HCT116 (cell line): ENCODE results near the gene PPIL4. TPM values are rescaled to one million over a fixed set of nuclear protein-coding genes. Genes with fewer than 3 reads are reported as not detected.

Experiments
- ATAC-seq: fragments of 200-7000 bp; cut with Tn5 transposase; 2 replicates; pipeline ENCODE4 v1.9.1; 2020; ENCODE audit warnings: mild to moderate bottlenecking, moderate library complexity
- BruUV-seq: library from RNA; stranded (reverse); fragments of 400-500 nt; replicated peaks from 2 replicates; lab custom pipeline; 2021; lab: Mats Ljungman, UMichigan
- CTCF ChIA-PET: fragments of 300-600 bp; sonication (Branson Sonifier 250); formaldehyde crosslinking; loops from one replicate; lab custom pipeline; 2021; ENCODE audit warnings: antibody characterized with exemption; lab: Charles Lee
- POLR2A ChIA-PET: fragments of 300-600, 350-600 bp; sonication (Branson Sonifier 250); formaldehyde crosslinking; loops from one replicate; lab custom pipeline; 2021; ENCODE audit warnings: antibody characterized with exemption; lab: Charles Lee
- RAD21 ChIA-PET, 2 experiments: fragments of 300-600 bp; sonication (Branson Sonifier 250); formaldehyde crosslinking; loops; one replicate each; lab custom pipeline; 2023; ENCODE audit warnings: low total read pairs in 2 of 2; ENCODE audit not compliant: uncharacterized antibody in 2 of 2, unreplicated experiment in 2 of 2, low non-redundant PET in 1 of 2; lab: Charles Lee
- DNase-seq: peaks from one replicate; pipeline ENCODE4 v3.0.0-alpha.2; 2010; ENCODE audit warnings: low read depth, low spot score
- H2AFZ ChIP-seq: fragments of 200-600 bp; shearing (Covaris generic), sonication (generic); 2 replicates; pipeline ENCODE4 v1.6.1; 2017; ENCODE audit warnings: low read depth, mixed run types, mixed read lengths, antibody characterized with exemption, low read length; ENCODE audit not compliant: poor library complexity, severe bottlenecking
- H3K27ac ChIP-seq: 2 replicates; pipeline ENCODE4 v1.5.1; 2012; ENCODE audit warnings: low read depth, low read length
- H3K27me3 ChIP-seq: fragments of 200-600 bp; sonication (generic); 2 replicates; pipeline ENCODE4 v1.6.1; 2016; ENCODE audit warnings: mixed run types, low read length, mixed read lengths; ENCODE audit not compliant: insufficient read depth
- H3K36me3 ChIP-seq, 2 experiments: fragments of 200-500 bp in 1 of 2; fragments of 200-600 bp in 1 of 2; sonication (Bioruptor generic) in 1 of 2; sonication (generic) in 1 of 2; 2 replicates each; pipeline versions ENCODE4 v1.5.1 to v1.6.1; 2014 to 2016; ENCODE audit warnings: low read length in 2 of 2, inconsistent platforms in 1 of 2, mixed read lengths in 1 of 2, mixed run types in 1 of 2; ENCODE audit not compliant: insufficient read depth in 2 of 2, control insufficient read depth in 1 of 2
- H3K4me1 ChIP-seq, 2 experiments: fragments of 200-600 bp in 1 of 2; sonication (generic) in 1 of 2; 2 replicates each; pipeline versions ENCODE4 v1.5.1 to v1.6.1; 2012 to 2017; ENCODE audit warnings: low read length in 2 of 2, inconsistent platforms in 1 of 2, mild to moderate bottlenecking in 1 of 2, mixed read lengths in 1 of 2, mixed run types in 1 of 2, moderate library complexity in 1 of 2; ENCODE audit not compliant: insufficient read depth in 2 of 2, control insufficient read depth in 1 of 2
- H3K4me2 ChIP-seq: fragments of 200-600 bp; sonication (generic); 2 replicates; pipeline ENCODE4 v1.6.1; 2017; ENCODE audit warnings: mixed run types, low read length, mixed read lengths
- H3K4me3 ChIP-seq, 2 experiments: fragments of 200-600 bp in 1 of 2; sonication (generic) in 1 of 2; replicated peaks in 1 of 2; 2 replicates each; pipeline ENCODE4 v1.5.1; 2011 to 2016; ENCODE audit warnings: low read length in 2 of 2, control low read depth in 1 of 2, low read depth in 1 of 2, mild to moderate bottlenecking in 1 of 2, mixed read lengths in 1 of 2, mixed run types in 1 of 2
- H3K79me2 ChIP-seq: fragments of 200-600 bp; sonication (generic); 2 replicates; pipeline ENCODE4 v1.6.1; 2017; ENCODE audit warnings: mild to moderate bottlenecking, mixed run types, low read length, moderate library complexity, mixed read lengths; ENCODE audit not compliant: insufficient read depth
- H3K9ac ChIP-seq: fragments of 200-600 bp; sonication (generic); 2 replicates; pipeline ENCODE4 v1.6.1; 2016; ENCODE audit warnings: low read length, mixed read lengths
- H3K9me2 ChIP-seq: fragments of 200-600 bp; sonication (generic), shearing (Covaris generic); 2 replicates; pipeline ENCODE4 v1.6.1; 2017; ENCODE audit warnings: mixed run types, mild to moderate bottlenecking, moderate library complexity; ENCODE audit not compliant: insufficient read depth
- H3K9me3 ChIP-seq, 2 experiments: fragments of 200-500 bp in 1 of 2; fragments of 200-600 bp in 1 of 2; sonication (Bioruptor generic) in 1 of 2; sonication (generic) in 1 of 2; 2 replicates each; pipeline ENCODE4 v1.6.1; 2014 to 2017; ENCODE audit warnings: low read length in 2 of 2, mixed read lengths in 2 of 2, inconsistent platforms in 1 of 2, low read depth in 1 of 2, mild to moderate bottlenecking in 1 of 2, mixed run types in 1 of 2, moderate library complexity in 1 of 2; ENCODE audit not compliant: control insufficient read depth in 1 of 2, insufficient read depth in 1 of 2
- H4K20me1 ChIP-seq: fragments of 200-600 bp; sonication (generic), shearing (Covaris generic); 2 replicates; pipeline ENCODE4 v1.6.1; 2017; ENCODE audit warnings: mixed run types, mild to moderate bottlenecking, moderate library complexity; ENCODE audit not compliant: insufficient read depth
- EGR1 ChIP-seq: IDR thresholded peaks from 2 replicates; pipeline ENCODE4 v1.6.1; 2012; ENCODE audit warnings: low read depth
- ELF1 ChIP-seq: IDR thresholded peaks from 2 replicates; pipeline ENCODE4 v1.6.1; 2012; ENCODE audit warnings: low read depth, borderline replicate concordance
- EZH2 ChIP-seq: fragments of 200-600 bp; sonication (generic); IDR thresholded peaks from 2 replicates; pipeline ENCODE4 v1.6.1; 2017; ENCODE audit warnings: antibody characterized with exemption, mixed run types
- FOSL1 ChIP-seq: IDR thresholded peaks from 2 replicates; pipeline ENCODE4 v1.6.1; 2012; ENCODE audit warnings: low read depth
- JUND ChIP-seq: IDR thresholded peaks from 2 replicates; pipeline ENCODE4 v1.6.1; 2012
- RAD21 ChIP-seq: IDR thresholded peaks from 2 replicates; pipeline ENCODE4 v1.6.1; 2012; ENCODE audit warnings: low read depth, mild to moderate bottlenecking
- SIN3A ChIP-seq: IDR thresholded peaks from 2 replicates; pipeline ENCODE4 v1.6.1; 2012; ENCODE audit warnings: low read depth
- SRF ChIP-seq: IDR thresholded peaks from 2 replicates; pipeline ENCODE4 v1.6.1; 2012; ENCODE audit warnings: low read depth
- YY1 ChIP-seq: IDR thresholded peaks from 2 replicates; pipeline ENCODE4 v1.6.1; 2011; ENCODE audit warnings: low read length, low read depth, moderate library complexity, mild to moderate bottlenecking; ENCODE audit not compliant: insufficient replicate concordance; ENCODE audit errors: extremely low read depth
- ZFX ChIP-seq: fragments of 450-650 bp; IDR thresholded peaks from 2 replicates; pipeline ENCODE4 v1.6.1; 2017
- intact Hi-C: fragments of 100-400 bp; cut with micrococcal nuclease; formaldehyde crosslinking; loops from 2 replicates; pipeline ENCODE4 v1.10.0; 2022
- total RNA-seq: library from RNA; stranded (reverse); gene quantifications from one replicate; pipeline ENCODE4 v1.2.1, GENCODE V29; 2021; ENCODE audit not compliant: unreplicated experiment
- TF ChIP-seq, protein P1 (sequence below): IDR thresholded peaks from 2 replicates; pipeline ENCODE4 v1.6.1; 2011; ENCODE audit warnings: mild to moderate bottlenecking, low read length, moderate library complexity; ENCODE audit not compliant: insufficient replicate concordance; ENCODE audit errors: extremely low read depth
- TF ChIP-seq, protein P2 (sequence below): IDR thresholded peaks from 2 replicates; pipeline ENCODE4 v1.6.1; 2012
- TF ChIP-seq, protein P3 (sequence below), 3 experiments: fragments of 200-600 bp in 1 of 3; sonication (generic) in 1 of 3; IDR thresholded peaks in 2 of 3; conservative IDR thresholded peaks in 1 of 3; 2 replicates each; pipeline ENCODE4 v1.5.1; 2012 to 2017; ENCODE audit warnings: low read depth in 2 of 3, low read length in 2 of 3, antibody characterized with exemption in 1 of 3, borderline replicate concordance in 1 of 3, control low read depth in 1 of 3, mild to moderate bottlenecking in 1 of 3, mixed read lengths in 1 of 3, mixed run types in 1 of 3, moderate library complexity in 1 of 3; ENCODE audit not compliant: insufficient read depth in 1 of 3

The PPIL4 gene
- total RNA-seq, 1 experiment from 2014 or later, result 31.0 TPM

DNA sequence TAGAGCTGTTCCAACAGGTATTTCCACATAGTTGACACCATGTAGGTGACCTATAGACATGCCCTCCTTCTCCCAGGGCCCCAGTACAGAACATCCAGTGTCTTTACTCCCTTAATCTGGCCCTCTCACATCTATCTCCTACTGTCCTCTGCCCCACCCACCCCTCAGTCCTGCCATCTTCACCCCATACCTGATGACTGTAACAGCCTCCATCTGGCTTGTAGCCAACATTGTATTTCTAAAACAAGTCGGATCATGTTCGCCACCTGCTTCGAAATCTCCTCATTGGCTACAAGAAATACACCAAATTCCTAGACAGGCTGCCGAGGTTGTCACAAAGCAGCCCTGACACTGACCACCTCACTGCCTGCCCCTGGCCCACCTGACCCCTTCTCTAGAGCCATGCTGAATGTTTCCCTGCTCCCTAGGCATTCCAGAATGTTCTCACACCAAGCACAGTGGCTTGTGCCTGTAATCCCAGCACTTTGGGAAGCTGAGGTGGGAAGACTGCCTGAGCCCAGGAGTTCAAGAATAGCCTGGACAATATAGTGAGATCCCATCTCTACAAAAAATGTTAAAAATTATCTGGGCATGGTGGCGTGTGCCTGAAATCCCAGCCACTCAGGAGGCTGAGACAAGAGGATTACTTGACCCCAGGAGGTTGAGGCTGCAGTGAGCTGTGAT, 67.1 kb downstream of the PPIL4 start:
- H3K27me3 ChIP-seq, result no peaks in the 10 kb centered on the region
- no peak overlapping the region for H3K9ac ChIP-seq
- H3K36me3 ChIP-seq, result no peaks in the 10 kb centered on the region
- DNase-seq, result no peak
- RAD21 ChIA-PET, result no interaction called here
- H3K9me3 ChIP-seq, result no peaks in the 10 kb centered on the region
- H3K27ac ChIP-seq, result no peak overlapping the region
- no peaks in the 10 kb centered on the region for H3K79me2 ChIP-seq
- peaks cover 0 to 6% of the 10 kb centered on the region in 2 experiments; a peak in 2 of 4 replicates for H3K4me1 ChIP-seq
- BruUV-seq, result no TSS peak
- H3K4me3 ChIP-seq, result no peak overlapping the region
- ATAC-seq, result no peak
- CTCF ChIA-PET, result interaction anchor here (1.3 kb wide), 1 partner anchor 450 kb away, joined by 3 read pairs; no protein-coding TSS in a partner anchor
- no peak overlapping the region for H2AFZ ChIP-seq
- no peak overlapping the region for H3K4me2 ChIP-seq
- H4K20me1 ChIP-seq, result no peaks in the 10 kb centered on the region
- intact Hi-C loops, result no loop called here
- POLR2A ChIA-PET, result no interaction called here
- H3K9me2 ChIP-seq, result no peaks in the 10 kb centered on the region
- TF ChIP-seq FOSL1, result no peak
- TF ChIP-seq EGR1, result no peak
- no peak for TF ChIP-seq ELF1
- no peak for TF ChIP-seq EZH2
- no peak for TF ChIP-seq RAD21
- TF ChIP-seq, protein P1, sequence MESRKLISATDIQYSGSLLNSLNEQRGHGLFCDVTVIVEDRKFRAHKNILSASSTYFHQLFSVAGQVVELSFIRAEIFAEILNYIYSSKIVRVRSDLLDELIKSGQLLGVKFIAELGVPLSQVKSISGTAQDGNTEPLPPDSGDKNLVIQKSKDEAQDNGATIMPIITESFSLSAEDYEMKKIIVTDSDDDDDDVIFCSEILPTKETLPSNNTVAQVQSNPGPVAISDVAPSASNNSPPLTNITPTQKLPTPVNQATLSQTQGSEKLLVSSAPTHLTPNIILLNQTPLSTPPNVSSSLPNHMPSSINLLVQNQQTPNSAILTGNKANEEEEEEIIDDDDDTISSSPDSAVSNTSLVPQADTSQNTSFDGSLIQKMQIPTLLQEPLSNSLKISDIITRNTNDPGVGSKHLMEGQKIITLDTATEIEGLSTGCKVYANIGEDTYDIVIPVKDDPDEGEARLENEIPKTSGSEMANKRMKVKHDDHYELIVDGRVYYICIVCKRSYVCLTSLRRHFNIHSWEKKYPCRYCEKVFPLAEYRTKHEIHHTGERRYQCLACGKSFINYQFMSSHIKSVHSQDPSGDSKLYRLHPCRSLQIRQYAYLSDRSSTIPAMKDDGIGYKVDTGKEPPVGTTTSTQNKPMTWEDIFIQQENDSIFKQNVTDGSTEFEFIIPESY, result no peak

DNA sequence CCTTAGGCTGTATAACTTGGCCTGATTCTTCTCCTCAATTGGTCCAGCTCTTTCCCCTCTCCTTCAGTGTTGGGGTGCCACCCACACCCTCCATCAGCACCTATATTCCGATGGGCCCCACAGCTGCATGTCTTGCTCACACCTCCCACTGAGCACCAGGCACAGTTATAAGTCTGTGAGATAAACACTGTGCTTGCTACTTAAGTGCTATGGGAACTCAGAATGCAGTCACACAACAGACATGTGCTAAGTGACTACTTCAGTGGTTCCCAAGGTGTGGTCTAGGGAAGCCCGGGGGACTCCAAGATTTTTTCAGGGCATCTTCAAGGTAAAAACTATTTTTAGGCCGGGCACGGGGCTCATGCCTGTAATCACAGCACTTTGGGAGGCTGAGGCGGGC, 68.3 kb downstream of the PPIL4 start:
- CTCF ChIA-PET, result no interaction called here
- Histone ChIP-seq H3K4me3 (no peak overlapping the region), H3K27ac (no peak overlapping the region), H3K36me3 (no peaks in the 10 kb centered on the region), H3K4me1 (peaks cover 0 to 6% of the 10 kb centered on the region in 2 experiments; a peak in 2 of 4 replicates), H3K79me2 (no peaks in the 10 kb centered on the region), H3K9ac (no peak overlapping the region), H3K9me3 (no peaks in the 10 kb centered on the region), H3K9me2 (no peaks in the 10 kb centered on the region), H2AFZ (no peak overlapping the region), H3K27me3 (no peaks in the 10 kb centered on the region), H4K20me1 (no peaks in the 10 kb centered on the region), H3K4me2 (no peak overlapping the region)
- BruUV-seq, result no TSS peak
- RAD21 ChIA-PET, result no interaction called here
- intact Hi-C loops, result no loop called here
- DNase-seq (no peak), ATAC-seq (no peak)
- POLR2A ChIA-PET, result no interaction called here
- TF ChIP-seq, protein P2, sequence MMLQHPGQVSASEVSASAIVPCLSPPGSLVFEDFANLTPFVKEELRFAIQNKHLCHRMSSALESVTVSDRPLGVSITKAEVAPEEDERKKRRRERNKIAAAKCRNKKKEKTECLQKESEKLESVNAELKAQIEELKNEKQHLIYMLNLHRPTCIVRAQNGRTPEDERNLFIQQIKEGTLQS, result no peak
- TF ChIP-seq SIN3A (no peak), JUND (no peak), SRF (no peak), ZFX (no peak), YY1 (no peak)
- TF ChIP-seq, protein P3, sequence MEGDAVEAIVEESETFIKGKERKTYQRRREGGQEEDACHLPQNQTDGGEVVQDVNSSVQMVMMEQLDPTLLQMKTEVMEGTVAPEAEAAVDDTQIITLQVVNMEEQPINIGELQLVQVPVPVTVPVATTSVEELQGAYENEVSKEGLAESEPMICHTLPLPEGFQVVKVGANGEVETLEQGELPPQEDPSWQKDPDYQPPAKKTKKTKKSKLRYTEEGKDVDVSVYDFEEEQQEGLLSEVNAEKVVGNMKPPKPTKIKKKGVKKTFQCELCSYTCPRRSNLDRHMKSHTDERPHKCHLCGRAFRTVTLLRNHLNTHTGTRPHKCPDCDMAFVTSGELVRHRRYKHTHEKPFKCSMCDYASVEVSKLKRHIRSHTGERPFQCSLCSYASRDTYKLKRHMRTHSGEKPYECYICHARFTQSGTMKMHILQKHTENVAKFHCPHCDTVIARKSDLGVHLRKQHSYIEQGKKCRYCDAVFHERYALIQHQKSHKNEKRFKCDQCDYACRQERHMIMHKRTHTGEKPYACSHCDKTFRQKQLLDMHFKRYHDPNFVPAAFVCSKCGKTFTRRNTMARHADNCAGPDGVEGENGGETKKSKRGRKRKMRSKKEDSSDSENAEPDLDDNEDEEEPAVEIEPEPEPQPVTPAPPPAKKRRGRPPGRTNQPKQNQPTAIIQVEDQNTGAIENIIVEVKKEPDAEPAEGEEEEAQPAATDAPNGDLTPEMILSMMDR (IDR thresholded peaks at IDR 0.05 in 2 of 3, conservative IDR thresholded peaks at IDR 0.05 in 1 of 3; ENCODE audit: borderline replicate concordance in 1 of 3, insufficient read depth in 1 of 3, low read depth in 2 of 3, low read length in 2 of 3), result no peak
